K562 (cell line): ENCODE data around the gene RESP18. TPM values are rescaled to one million over a fixed set of nuclear protein-coding genes. Genes with fewer than 3 reads are reported as not detected.

Source experiments
- CBX1 ChIP-seq: sonication (generic); IDR thresholded peaks from 2 replicates; pipeline ENCODE4 v1.6.1; 2016; ENCODE audit warnings: antibody characterized with exemption, low read depth, mild to moderate bottlenecking
- CBX5 ChIP-seq: IDR thresholded peaks from 2 replicates; pipeline ENCODE4 v1.6.1; 2014; ENCODE audit warnings: low read depth, borderline replicate concordance
- ETV1 ChIP-seq: fragments of 450-650 bp; conservative IDR thresholded peaks from 2 replicates; pipeline ENCODE4 v1.6.1; 2016; ENCODE audit warnings: missing genetic modification characterization, control low read depth, low read depth, missing compliant biosample characterization
- MBD2 ChIP-seq: sonication (generic); IDR thresholded peaks from 2 replicates; pipeline ENCODE4 v1.6.1; 2016; ENCODE audit warnings: low read depth, borderline replicate concordance
- MYNN ChIP-seq, 2 experiments: sonication (generic); formaldehyde crosslinking in 1 of 2; IDR thresholded peaks; 2 replicates each; pipeline versions ENCODE4 v1.5.0 to v1.6.1; 2016 to 2020; ENCODE audit warnings: antibody characterized with exemption in 1 of 2, missing genetic modification reagents in 1 of 2
- NBN ChIP-seq: fragments of 450-650 bp; IDR thresholded peaks from 2 replicates; pipeline ENCODE4 v1.6.1; 2016; ENCODE audit warnings: low read depth, mild to moderate bottlenecking
- PHB2 ChIP-seq: fragments of 450-650 bp; IDR thresholded peaks from 2 replicates; pipeline ENCODE4 v1.6.1; 2017; ENCODE audit warnings: low read depth
- ZBTB7A ChIP-seq: IDR thresholded peaks from 2 replicates; pipeline ENCODE4 v1.6.1; 2011; ENCODE audit warnings: low read depth, mild to moderate bottlenecking, low read length, moderate library complexity, borderline replicate concordance; ENCODE audit not compliant: control insufficient read depth
- ZKSCAN8 ChIP-seq: fragments of 200-800 bp; sonication (Bioruptor generic); IDR thresholded peaks from 2 replicates; pipeline ENCODE4 v1.6.1; 2016; ENCODE audit warnings: missing genetic modification characterization, missing compliant biosample characterization
- ZNF444 ChIP-seq: fragments of 250-450 bp; sonication (Bioruptor Pico); IDR thresholded peaks from 2 replicates; pipeline ENCODE4 v1.4.0; 2020; ENCODE audit warnings: mild to moderate bottlenecking, moderate library complexity
- ZNF589 ChIP-seq: fragments of 200-800 bp; sonication (Bioruptor generic); IDR thresholded peaks from 2 replicates; pipeline ENCODE4 v1.6.1; 2016; ENCODE audit warnings: low read depth, missing genetic modification characterization, missing compliant biosample characterization
- polyA plus RNA-seq, 8 experiments: library from polyadenylated mRNA; depleted of rRNA in 4 of 8; stranded (reverse) in 5 of 8; unstranded in 3 of 8; fragments of >200 nt; fragmentation: Nextera tagmentation in 2 of 8; fragmentation: Illumina TruSeq in 1 of 8; extraction: Ambion mirVana in 2 of 8; extraction: Trizol in 1 of 8; gene quantifications; 2 replicates each; pipeline versions ENCODE4 v1.2.1 to v1.2.3, GENCODE V29; 2011 to 2014; ENCODE audit warnings: inconsistent platforms in 1 of 8, missing spikeins in 1 of 8
- total RNA-seq, 7 experiments: library from RNA; depleted of rRNA in 6 of 7; stranded (reverse); fragments of >200 nt in 6 of 7; fragmentation: Illumina TruSeq in 2 of 7; extraction: Trizol in 2 of 7; gene quantifications; 2 replicates each; pipeline versions ENCODE4 v1.2.1 to v1.2.3, GENCODE V29; 2011 to 2021; ENCODE audit warnings: low replicate concordance in 1 of 7
- TF ChIP-seq, protein P1 (sequence below): fragments of 250-450 bp; sonication (Bioruptor Pico); IDR thresholded peaks from 2 replicates; pipeline ENCODE4 v1.8.0; 2022; ENCODE audit warnings: moderate library complexity, mild to moderate bottlenecking, inconsistent platforms
- TF ChIP-seq, protein P2 (sequence below): fragments of 200-800 bp; sonication (Bioruptor generic); IDR thresholded peaks from 2 replicates; pipeline ENCODE4 v1.6.1; 2016; ENCODE audit warnings: missing genetic modification characterization, missing compliant biosample characterization
- TF ChIP-seq, protein P3 (sequence below): sonication (generic); formaldehyde crosslinking; IDR thresholded peaks from 2 replicates; pipeline ENCODE4 v1.8.0; 2022; ENCODE audit warnings: mild to moderate bottlenecking, missing genetic modification reagents, borderline replicate concordance
- TF ChIP-seq, protein P4 (sequence below): sonication (generic); formaldehyde crosslinking; IDR thresholded peaks from 2 replicates; pipeline ENCODE4 v1.8.1; 2023; ENCODE audit warnings: mild to moderate bottlenecking, missing genetic modification reagents
- TF ChIP-seq, protein P5 (sequence below): sonication (generic); formaldehyde crosslinking; IDR thresholded peaks from 2 replicates; pipeline ENCODE4 v1.8.0; 2022; ENCODE audit warnings: mild to moderate bottlenecking, missing genetic modification reagents

The RESP18 gene
- total and polyA plus RNA-seq, 9 of the 15 experiments (the other 6 are each of a cell fraction or from before 2014, with no cell fraction given), result not detected

DNA sequence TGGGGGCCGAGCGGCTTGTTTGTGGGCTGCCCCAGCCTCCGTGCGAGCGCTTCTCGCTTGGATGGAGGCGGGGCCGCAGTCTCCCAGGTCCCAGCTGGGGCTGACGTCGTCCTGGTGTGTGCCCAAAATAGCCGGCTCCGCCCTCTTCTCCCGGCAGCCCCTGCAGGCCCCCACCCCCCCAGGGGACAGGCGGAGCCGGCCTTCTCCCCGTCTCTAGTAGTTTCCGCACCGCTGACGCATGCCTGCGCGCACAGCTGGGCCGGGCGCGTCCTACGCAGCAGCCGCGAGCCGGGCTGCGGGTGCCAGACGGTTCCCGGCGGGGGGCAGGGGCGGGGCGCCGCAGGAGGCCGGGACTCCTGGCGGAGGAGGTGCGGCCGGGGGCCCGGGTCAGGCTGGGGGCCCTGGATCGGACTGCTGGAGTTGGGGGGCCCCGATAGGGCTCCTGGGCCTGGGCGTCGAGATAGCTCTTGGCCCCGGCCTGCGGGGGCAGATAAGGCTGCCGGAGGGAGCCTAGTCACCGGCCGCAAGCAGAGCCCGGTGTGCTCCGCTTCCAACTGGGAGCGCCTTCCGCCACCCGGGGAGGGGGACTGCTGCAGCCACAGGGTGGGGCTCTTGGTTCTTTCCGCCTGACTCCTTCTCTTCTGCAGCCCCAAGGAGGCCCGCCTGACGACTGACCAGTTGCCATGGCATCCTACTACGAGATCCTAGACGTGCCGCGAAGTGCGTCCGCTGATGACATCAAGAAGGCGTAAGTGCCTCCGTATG, 53.2 kb downstream of the RESP18 start, which contains the start of gene DNAJB2 (continued):
- TF ChIP-seq, protein P1, sequence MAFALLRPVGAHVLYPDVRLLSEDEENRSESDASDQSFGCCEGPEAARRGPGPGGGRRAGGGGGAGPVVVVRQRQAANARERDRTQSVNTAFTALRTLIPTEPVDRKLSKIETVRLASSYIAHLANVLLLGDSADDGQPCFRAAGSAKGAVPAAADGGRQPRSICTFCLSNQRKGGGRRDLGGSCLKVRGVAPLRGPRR (CRISPR knock-in tag), result no peak
- TF ChIP-seq, protein P2, sequence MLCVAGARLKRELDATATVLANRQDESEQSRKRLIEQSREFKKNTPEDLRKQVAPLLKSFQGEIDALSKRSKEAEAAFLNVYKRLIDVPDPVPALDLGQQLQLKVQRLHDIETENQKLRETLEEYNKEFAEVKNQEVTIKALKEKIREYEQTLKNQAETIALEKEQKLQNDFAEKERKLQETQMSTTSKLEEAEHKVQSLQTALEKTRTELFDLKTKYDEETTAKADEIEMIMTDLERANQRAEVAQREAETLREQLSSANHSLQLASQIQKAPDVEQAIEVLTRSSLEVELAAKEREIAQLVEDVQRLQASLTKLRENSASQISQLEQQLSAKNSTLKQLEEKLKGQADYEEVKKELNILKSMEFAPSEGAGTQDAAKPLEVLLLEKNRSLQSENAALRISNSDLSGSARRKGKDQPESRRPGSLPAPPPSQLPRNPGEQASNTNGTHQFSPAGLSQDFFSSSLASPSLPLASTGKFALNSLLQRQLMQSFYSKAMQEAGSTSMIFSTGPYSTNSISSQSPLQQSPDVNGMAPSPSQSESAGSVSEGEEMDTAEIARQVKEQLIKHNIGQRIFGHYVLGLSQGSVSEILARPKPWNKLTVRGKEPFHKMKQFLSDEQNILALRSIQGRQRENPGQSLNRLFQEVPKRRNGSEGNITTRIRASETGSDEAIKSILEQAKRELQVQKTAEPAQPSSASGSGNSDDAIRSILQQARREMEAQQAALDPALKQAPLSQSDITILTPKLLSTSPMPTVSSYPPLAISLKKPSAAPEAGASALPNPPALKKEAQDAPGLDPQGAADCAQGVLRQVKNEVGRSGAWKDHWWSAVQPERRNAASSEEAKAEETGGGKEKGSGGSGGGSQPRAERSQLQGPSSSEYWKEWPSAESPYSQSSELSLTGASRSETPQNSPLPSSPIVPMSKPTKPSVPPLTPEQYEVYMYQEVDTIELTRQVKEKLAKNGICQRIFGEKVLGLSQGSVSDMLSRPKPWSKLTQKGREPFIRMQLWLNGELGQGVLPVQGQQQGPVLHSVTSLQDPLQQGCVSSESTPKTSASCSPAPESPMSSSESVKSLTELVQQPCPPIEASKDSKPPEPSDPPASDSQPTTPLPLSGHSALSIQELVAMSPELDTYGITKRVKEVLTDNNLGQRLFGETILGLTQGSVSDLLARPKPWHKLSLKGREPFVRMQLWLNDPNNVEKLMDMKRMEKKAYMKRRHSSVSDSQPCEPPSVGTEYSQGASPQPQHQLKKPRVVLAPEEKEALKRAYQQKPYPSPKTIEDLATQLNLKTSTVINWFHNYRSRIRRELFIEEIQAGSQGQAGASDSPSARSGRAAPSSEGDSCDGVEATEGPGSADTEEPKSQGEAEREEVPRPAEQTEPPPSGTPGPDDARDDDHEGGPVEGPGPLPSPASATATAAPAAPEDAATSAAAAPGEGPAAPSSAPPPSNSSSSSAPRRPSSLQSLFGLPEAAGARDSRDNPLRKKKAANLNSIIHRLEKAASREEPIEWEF, result peak; percentile 84; the same call in 1 of the 2 replicates
- TF ChIP-seq ZNF589 (peak; percentile 99), MYNN (IDR thresholded peaks at IDR 0.05) (peak; percentile 70), MYNN (CRISPR knock-in tag; IDR thresholded peaks at IDR 0.05) (no peak), CBX1 (peak; percentile 46), ZNF444 (0 out of 2 replicates have a peak, but pooled peaks have one; percentile 54), ETV1 (peak; percentile 84), CBX5 (peak; percentile 38; the same call in 1 of the 2 replicates), PHB2 (peak; percentile 92), NBN (peak; percentile 86), MBD2 (peak; percentile 23; the same call in 1 of the 2 replicates), ZBTB7A (peak; percentile 98; the same call in 1 of the 2 replicates), ZKSCAN8 (peak; percentile 88)
- TF ChIP-seq, protein P3, sequence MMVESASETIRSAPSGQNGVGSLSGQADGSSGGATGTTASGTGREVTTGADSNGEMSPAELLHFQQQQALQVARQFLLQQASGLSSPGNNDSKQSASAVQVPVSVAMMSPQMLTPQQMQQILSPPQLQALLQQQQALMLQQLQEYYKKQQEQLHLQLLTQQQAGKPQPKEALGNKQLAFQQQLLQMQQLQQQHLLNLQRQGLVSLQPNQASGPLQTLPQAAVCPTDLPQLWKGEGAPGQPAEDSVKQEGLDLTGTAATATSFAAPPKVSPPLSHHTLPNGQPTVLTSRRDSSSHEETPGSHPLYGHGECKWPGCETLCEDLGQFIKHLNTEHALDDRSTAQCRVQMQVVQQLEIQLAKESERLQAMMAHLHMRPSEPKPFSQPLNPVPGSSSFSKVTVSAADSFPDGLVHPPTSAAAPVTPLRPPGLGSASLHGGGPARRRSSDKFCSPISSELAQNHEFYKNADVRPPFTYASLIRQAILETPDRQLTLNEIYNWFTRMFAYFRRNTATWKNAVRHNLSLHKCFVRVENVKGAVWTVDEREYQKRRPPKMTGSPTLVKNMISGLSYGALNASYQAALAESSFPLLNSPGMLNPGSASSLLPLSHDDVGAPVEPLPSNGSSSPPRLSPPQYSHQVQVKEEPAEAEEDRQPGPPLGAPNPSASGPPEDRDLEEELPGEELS (CRISPR knock-in tag), result no peak
- TF ChIP-seq, protein P4, sequence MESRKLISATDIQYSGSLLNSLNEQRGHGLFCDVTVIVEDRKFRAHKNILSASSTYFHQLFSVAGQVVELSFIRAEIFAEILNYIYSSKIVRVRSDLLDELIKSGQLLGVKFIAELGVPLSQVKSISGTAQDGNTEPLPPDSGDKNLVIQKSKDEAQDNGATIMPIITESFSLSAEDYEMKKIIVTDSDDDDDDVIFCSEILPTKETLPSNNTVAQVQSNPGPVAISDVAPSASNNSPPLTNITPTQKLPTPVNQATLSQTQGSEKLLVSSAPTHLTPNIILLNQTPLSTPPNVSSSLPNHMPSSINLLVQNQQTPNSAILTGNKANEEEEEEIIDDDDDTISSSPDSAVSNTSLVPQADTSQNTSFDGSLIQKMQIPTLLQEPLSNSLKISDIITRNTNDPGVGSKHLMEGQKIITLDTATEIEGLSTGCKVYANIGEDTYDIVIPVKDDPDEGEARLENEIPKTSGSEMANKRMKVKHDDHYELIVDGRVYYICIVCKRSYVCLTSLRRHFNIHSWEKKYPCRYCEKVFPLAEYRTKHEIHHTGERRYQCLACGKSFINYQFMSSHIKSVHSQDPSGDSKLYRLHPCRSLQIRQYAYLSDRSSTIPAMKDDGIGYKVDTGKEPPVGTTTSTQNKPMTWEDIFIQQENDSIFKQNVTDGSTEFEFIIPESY, result peak; percentile 56; the same call in 1 of the 2 replicates
- TF ChIP-seq, protein P5, sequence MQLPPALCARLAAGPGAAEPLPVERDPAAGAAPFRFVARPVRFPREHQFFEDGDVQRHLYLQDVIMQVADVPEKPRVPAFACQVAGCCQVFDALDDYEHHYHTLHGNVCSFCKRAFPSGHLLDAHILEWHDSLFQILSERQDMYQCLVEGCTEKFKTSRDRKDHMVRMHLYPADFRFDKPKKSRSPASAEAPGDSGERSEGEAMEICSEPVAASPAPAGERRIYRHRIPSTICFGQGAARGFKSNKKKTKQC, result 0 out of 2 replicates have a peak, but pooled peaks have one; percentile 23
